ENCODE data around the gene TTYH3. TPM values are rescaled to one million over a fixed set of nuclear protein-coding genes. Genes with fewer than 3 reads are reported as not detected.
"Not testable (repeated sequence)": the region's sequence is repeated elsewhere in the genome, so short reads cannot be mapped to it uniquely, and the experiment has no call there.

TTYH3 gene
- polyA plus RNA-seq, 1 donor, result 84.3 TPM

- DNase-seq, result no peak
Observed at GRCh38 chr7:2663121-2663886, 31.5 kb downstream of the TTYH3 start.

GRCh38 chr7:2663960-2664359, 32.2 kb downstream of the TTYH3 start:
- no peak for DNase-seq

- DNase-seq, result no peak
Observed at GRCh38 chr7:2665359-2665791, 33.6 kb downstream of the TTYH3 start.

- DNase-seq, result no peak
Observed at GRCh38 chr7:2666155-2666554, 34.4 kb downstream of the TTYH3 start.

GRCh38 chr7:2666588-2667250, 34.9 kb downstream of the TTYH3 start:
- no peak for DNase-seq

GRCh38 chr7:2667843-2668242, 36.1 kb downstream of the TTYH3 start:
- no peak for DNase-seq

GRCh38 chr7:2668401-2668800, 36.6 kb downstream of the TTYH3 start:
- no peak for DNase-seq

- DNase-seq, result no peak
Observed at GRCh38 chr7:2670171-2670570, 38.4 kb downstream of the TTYH3 start.

GRCh38 chr7:2670720-2671391, 39.1 kb downstream of the TTYH3 start:
- DNase-seq, result no peak

GRCh38 chr7:2673214-2673613, 41.4 kb downstream of the TTYH3 start:
- DNase-seq, result not testable (repeated sequence)

- no peak for DNase-seq
Observed at GRCh38 chr7:2673934-2674333, 42.1 kb downstream of the TTYH3 start.

GRCh38 chr7:2675256-2675764, 43.5 kb downstream of the TTYH3 start:
- no peak for DNase-seq

GRCh38 chr7:2676576-2676975, 44.8 kb downstream of the TTYH3 start:
- not testable (repeated sequence) for DNase-seq

- DNase-seq, result not testable (repeated sequence)
Observed at GRCh38 chr7:2678454-2678853, 46.7 kb downstream of the TTYH3 start.

GRCh38 chr7:2679135-2680127, 47.6 kb downstream of the TTYH3 start:
- not testable (repeated sequence) for DNase-seq

- no peak for DNase-seq
Observed at GRCh38 chr7:2680256-2680655, 48.5 kb downstream of the TTYH3 start.

GRCh38 chr7:2680792-2681490, 49.2 kb downstream of the TTYH3 start:
- no peak for DNase-seq

- no peak for DNase-seq
Observed at GRCh38 chr7:2681929-2682799, 50.4 kb downstream of the TTYH3 start.

- no peak for DNase-seq
Observed at GRCh38 chr7:2684501-2684900, 52.7 kb downstream of the TTYH3 start.

GRCh38 chr7:2686101-2686500, 54.3 kb downstream of the TTYH3 start:
- DNase-seq, result no peak
